ENCODE results near the gene VAV2. TPM values are rescaled to one million over a fixed set of nuclear protein-coding genes. Genes with fewer than 3 reads are reported as not detected.

Gene VAV2
- polyA plus RNA-seq, 5 donors: 30.1 to 40.7 (median 34.2) TPM

GRCh38 chr9:133980864-133981588 lies 11.1 kb downstream of the VAV2 start:
- no peak for DNase-seq

GRCh38 chr9:133979921-133980863 lies 11.9 kb downstream of the VAV2 start:
- no peak for DNase-seq

- DNase-seq: peak; percentile 60 to 63
Observed at GRCh38 chr9:133979273-133979920, 12.7 kb downstream of the VAV2 start.

GRCh38 chr9:133978899-133979272 lies 13.2 kb downstream of the VAV2 start:
- no peak for DNase-seq

- no peak for DNase-seq
Observed at GRCh38 chr9:133978226-133978898, 13.8 kb downstream of the VAV2 start.

DNA sequence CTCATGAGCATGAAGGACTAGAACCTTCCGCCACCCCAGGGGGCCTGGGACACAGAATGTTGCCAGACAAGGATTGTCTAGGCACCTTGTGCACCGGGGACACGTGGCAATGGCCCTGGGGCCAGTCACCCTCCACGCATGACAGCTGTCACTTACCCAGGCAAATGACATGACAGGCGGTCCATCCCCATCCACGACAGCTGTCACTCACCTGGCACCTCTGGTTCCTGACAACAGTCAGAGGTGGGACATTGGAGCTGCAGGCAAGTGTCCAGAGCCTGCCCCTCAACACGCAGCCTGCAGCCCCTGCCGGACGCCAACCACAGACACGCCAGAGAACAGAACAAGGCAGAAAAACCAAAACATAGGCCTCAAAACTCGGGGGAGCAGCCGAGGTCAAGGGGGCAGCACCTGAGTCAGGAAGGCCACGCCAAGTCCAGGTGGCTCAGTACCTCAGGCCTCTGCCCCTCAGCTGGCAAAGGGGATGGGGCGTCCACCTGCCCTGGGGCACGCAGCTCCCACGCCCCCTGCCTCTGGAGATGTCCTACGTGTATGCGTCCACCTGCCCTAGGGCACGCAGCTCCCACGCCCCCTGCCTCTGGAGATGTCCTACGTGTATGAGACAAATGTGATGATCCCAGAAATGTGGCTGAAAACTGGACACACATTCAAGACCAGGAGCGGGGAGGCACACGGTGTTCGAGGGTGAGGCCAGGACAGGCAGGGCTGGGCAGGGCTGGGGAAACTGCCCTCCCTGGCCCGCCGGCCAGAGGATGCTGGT lies 14.5 kb downstream of the VAV2 start:
- DNase-seq: no peak

DNA sequence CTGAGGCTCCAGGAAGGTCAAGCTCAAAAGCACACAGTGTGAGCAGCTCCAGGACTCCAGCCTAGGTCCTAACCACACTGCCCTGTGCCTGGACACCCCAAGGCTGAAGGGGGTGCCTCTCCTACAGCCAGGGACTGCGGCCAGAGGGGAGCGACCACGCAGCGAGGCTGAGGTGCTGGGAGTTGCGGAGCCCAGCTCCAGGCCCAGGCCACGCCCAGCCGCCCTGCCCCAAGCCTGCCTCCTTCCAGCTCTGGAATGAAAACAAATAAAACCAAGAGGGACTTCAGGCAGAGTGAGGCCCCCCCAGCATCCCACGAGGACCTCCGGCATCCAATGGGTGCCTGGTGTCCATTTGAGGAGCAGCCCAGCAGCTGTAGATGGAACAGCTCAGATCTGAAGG lies 15.2 kb downstream of the VAV2 start:
- DNase-seq: no peak

DNA sequence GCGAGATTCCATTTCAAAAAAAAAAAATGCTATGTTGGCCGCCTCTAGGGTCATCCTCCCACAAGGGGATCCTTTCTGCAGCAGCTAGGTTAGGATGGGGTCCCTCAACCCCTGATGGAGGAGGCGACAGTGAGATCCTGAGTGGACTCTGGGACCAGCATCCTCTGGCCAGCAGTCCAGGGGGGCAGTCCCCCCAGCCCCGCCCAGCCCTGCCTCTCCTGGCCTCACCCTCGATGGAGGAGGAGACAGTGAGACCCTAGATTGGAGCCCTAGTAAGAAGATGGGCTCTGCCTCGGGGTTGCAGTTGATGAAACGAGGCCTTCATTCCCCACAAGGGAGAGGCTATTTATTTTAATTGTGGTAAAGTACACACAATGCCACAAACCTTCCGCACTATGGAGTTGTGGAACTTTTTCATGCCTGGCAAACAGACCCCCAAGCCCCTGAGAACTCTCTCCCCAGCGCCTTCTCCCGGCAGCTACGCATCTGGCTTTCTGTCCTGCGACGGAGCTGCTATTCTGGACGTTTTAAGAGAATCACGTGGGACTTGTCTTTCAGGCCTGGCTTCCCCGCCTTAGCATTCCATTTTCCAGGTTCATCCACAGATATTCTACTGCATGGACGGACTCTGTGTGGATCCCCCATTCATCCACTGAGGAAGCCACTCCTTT lies 15.8 kb downstream of the VAV2 start:
- no peak for DNase-seq

GRCh38 chr9:133975511-133975910 lies 16.6 kb downstream of the VAV2 start:
- no peak for DNase-seq

DNA sequence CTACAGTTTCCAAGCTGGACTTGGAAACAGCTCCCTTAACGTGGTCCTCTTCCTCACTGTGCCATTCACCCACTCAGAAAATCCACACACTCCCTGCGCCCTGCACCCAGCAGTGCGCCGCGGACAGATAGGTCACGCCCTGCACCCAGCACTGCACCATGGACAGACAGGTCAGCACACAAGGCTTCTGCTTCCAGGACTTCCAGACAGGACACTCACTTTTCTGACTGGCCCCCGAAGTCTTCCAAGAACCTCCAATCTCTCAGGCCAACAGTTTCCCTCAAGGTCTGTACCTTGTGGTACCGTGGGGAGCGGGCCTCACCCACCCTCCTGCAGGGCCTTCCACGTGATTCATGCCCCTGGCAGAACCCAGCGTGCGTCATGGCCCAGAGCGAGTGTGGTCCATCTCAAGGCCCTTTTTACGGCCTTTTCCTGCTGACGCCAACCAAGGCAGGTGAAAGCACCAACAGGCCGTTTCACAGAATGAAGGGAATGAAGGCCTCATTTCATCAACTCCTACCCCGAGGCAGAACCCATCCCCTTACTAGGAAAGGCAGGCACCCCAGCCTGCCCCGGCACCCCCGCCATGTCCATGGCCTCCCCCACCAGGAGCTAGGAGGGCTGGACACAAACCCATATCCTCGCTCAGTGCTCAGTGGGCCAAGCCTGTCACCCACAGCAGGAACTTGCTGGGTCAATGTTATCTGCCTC lies 17.3 kb downstream of the VAV2 start:
- DNase-seq: no peak

- DNase-seq: no peak
Observed at GRCh38 chr9:133973791-133974630, 18.1 kb downstream of the VAV2 start.

- DNase-seq: no peak
Observed at GRCh38 chr9:133973111-133973790, 18.9 kb downstream of the VAV2 start.

GRCh38 chr9:133971981-133972941 lies 19.9 kb downstream of the VAV2 start:
- DNase-seq: no peak

GRCh38 chr9:133971121-133971951 lies 20.8 kb downstream of the VAV2 start:
- no peak for DNase-seq

DNA sequence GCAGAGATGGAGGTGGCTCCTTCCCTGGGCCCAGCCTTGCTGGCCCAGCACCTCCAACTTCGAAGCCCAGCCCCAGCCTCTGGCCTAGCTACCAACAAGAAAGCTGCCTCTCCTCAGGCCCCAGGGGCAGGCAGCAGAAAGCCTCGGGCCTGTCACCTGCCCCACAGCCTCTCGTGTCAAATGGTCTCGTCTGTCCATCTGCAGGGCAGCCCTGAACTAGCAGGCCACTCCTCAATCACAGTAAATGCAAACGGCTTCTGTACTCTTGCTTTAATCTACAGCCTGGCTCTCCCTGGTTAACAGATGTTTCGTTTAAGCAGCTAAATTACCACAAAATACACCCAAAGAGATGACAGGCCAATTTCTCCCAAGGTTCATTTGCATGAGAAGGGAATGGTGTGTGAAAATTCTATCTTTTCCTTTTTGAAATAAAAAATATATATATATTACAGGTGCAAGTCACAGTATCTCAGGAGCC lies 21.5 kb downstream of the VAV2 start:
- no peak for DNase-seq

Data from right lung (tissue), 5 donors.